H9 (cell line): ENCODE data around the gene SPRYD4. TPM values are rescaled to one million over a fixed set of nuclear protein-coding genes. Genes with fewer than 3 reads are reported as not detected.

ENCODE experiments used
- DNase-seq: peaks from one replicate; pipeline ENCODE4 v3.0.0-alpha.2; 2017
- H2AFZ ChIP-seq: one replicate; pipeline ENCODE4 v1.6.1; 2013; ENCODE audit warnings: mild to moderate bottlenecking, low read length, control low read depth, moderate library complexity
- H2AK5ac ChIP-seq: 2 replicates; pipeline ENCODE4 v1.6.1; 2013; ENCODE audit warnings: low read length, control low read depth, mixed read lengths; ENCODE audit not compliant: insufficient read length
- H2BK120ac ChIP-seq: one replicate; pipeline ENCODE4 v1.6.1; 2013; ENCODE audit warnings: low read depth, mild to moderate bottlenecking, low read length, control low read depth, inconsistent platforms; ENCODE audit not compliant: poor library complexity, severe bottlenecking
- H2BK12ac ChIP-seq: 2 replicates; pipeline ENCODE4 v1.6.1; 2013; ENCODE audit warnings: low read length, control low read depth, mixed read lengths, low read depth; ENCODE audit not compliant: insufficient read length
- H2BK15ac ChIP-seq: 2 replicates; pipeline ENCODE4 v1.6.1; 2013; ENCODE audit warnings: low read depth, low read length, control low read depth
- H2BK20ac ChIP-seq: one replicate; pipeline ENCODE4 v1.6.1; 2013; ENCODE audit warnings: low read depth, mild to moderate bottlenecking, low read length, control low read depth, inconsistent platforms; ENCODE audit not compliant: poor library complexity, severe bottlenecking
- H2BK5ac ChIP-seq: 2 replicates; pipeline ENCODE4 v1.6.1; 2013; ENCODE audit warnings: low read length, control low read depth, mixed read lengths; ENCODE audit not compliant: insufficient read length
- H3K14ac ChIP-seq: 2 replicates; pipeline ENCODE4 v1.6.1; 2013; ENCODE audit warnings: low read length, control low read depth; ENCODE audit not compliant: insufficient read depth
- H3K18ac ChIP-seq: 2 replicates; pipeline ENCODE4 v1.6.1; 2013; ENCODE audit warnings: low read depth, mild to moderate bottlenecking, mixed read lengths, low read length, control low read depth; ENCODE audit not compliant: insufficient read length
- H3K23ac ChIP-seq: 2 replicates; pipeline ENCODE4 v1.6.1; 2013; ENCODE audit warnings: low read length, control low read depth, mixed read lengths, low read depth; ENCODE audit not compliant: insufficient read length
- H3K23me2 ChIP-seq: 2 replicates; pipeline ENCODE4 v1.6.1; 2013; ENCODE audit warnings: low read depth, mild to moderate bottlenecking, mixed read lengths, low read length, control low read depth; ENCODE audit not compliant: insufficient read length, poor library complexity, severe bottlenecking
- H3K27ac ChIP-seq: 2 replicates; pipeline ENCODE4 v1.5.1; 2013; ENCODE audit warnings: low read length, control low read depth, mixed read lengths, low read depth; ENCODE audit not compliant: insufficient read length
- H3K27me3 ChIP-seq: 2 replicates; pipeline ENCODE4 v1.6.1; 2013; ENCODE audit warnings: low read length, control low read depth, inconsistent platforms; ENCODE audit not compliant: insufficient read depth
- H3K4ac ChIP-seq: 2 replicates; pipeline ENCODE4 v1.6.1; 2013; ENCODE audit warnings: low read depth, mild to moderate bottlenecking, control low read depth, inconsistent platforms, low read length, moderate library complexity
- H3K4me1 ChIP-seq: 2 replicates; pipeline ENCODE4 v1.6.1; 2013; ENCODE audit warnings: low read length, control low read depth, inconsistent platforms; ENCODE audit not compliant: insufficient read depth
- H3K4me2 ChIP-seq: 2 replicates; pipeline ENCODE4 v1.6.1; 2013; ENCODE audit warnings: low read length, control low read depth, mixed read lengths; ENCODE audit not compliant: insufficient read length, insufficient read depth
- H3K56ac ChIP-seq: 2 replicates; pipeline ENCODE4 v1.6.1; 2013; ENCODE audit warnings: low read depth, mild to moderate bottlenecking, mixed read lengths, low read length, control low read depth; ENCODE audit not compliant: insufficient read length
- H3K79me1 ChIP-seq: 2 replicates; pipeline ENCODE4 v1.6.1; 2013; ENCODE audit warnings: low read depth, mild to moderate bottlenecking, moderate library complexity, low read length, control low read depth, inconsistent platforms; ENCODE audit not compliant: insufficient read depth, poor library complexity, severe bottlenecking
- H3K79me2 ChIP-seq: 2 replicates; pipeline ENCODE4 v1.6.1; 2013; ENCODE audit warnings: low read length, control low read depth, inconsistent platforms; ENCODE audit not compliant: insufficient read depth
- H3K9ac ChIP-seq: 2 replicates; pipeline ENCODE4 v1.6.1; 2013; ENCODE audit warnings: low read length, control low read depth, mixed read lengths; ENCODE audit not compliant: insufficient read length; ENCODE audit errors: extremely low read depth
- H3K9me3 ChIP-seq: one replicate; pipeline ENCODE4 v1.6.1; 2013; ENCODE audit warnings: low read depth, low read length, inconsistent platforms; ENCODE audit not compliant: control insufficient read depth
- H3T11ph ChIP-seq: one replicate; pipeline ENCODE4 v1.6.1; 2013; ENCODE audit warnings: mild to moderate bottlenecking, low read length, control low read depth, inconsistent platforms
- H4K20me1 ChIP-seq: one replicate; pipeline ENCODE4 v1.6.1; 2013; ENCODE audit not compliant: control insufficient read depth, insufficient read length, insufficient read depth
- H4K5ac ChIP-seq: 2 replicates; pipeline ENCODE4 v1.6.1; 2013; ENCODE audit warnings: low read depth, mild to moderate bottlenecking, mixed read lengths, low read length, control low read depth; ENCODE audit not compliant: insufficient read length
- H4K8ac ChIP-seq: replicated peaks from 2 replicates; pipeline ENCODE4 v1.6.1; 2013; ENCODE audit warnings: low read length, control low read depth, mixed read lengths, low read depth; ENCODE audit not compliant: insufficient read length
- H4K91ac ChIP-seq: 2 replicates; pipeline ENCODE4 v1.6.1; 2013; ENCODE audit warnings: low read depth, mild to moderate bottlenecking, moderate library complexity, mixed read lengths, low read length, control low read depth; ENCODE audit not compliant: insufficient read length
- H3K27ac Mint-ChIP-seq, 3 experiments: 2 replicates in 2 of 3; 3 replicates in 1 of 3; pipeline ENCODE4 v1.8.0; 2020 to 2021; ENCODE audit warnings: mixed read lengths in 3 of 3, mild to moderate bottlenecking in 1 of 3, moderate library complexity in 1 of 3
- H3K27me3 Mint-ChIP-seq: 2 replicates; pipeline ENCODE4 v1.8.0; 2021; ENCODE audit warnings: low read depth, mild to moderate bottlenecking, moderate library complexity, mixed read lengths
- H3K36me3 Mint-ChIP-seq, 3 experiments: 2 replicates in 2 of 3; 3 replicates in 1 of 3; pipeline ENCODE4 v1.8.0; 2020 to 2021; ENCODE audit warnings: low read depth in 3 of 3, mixed read lengths in 3 of 3; ENCODE audit not compliant: insufficient read depth in 1 of 3
- H3K4me1 Mint-ChIP-seq, 2 experiments: 2 replicates each; pipeline ENCODE4 v1.8.0; 2020; ENCODE audit warnings: mixed read lengths in 2 of 2
- H3K4me3 Mint-ChIP-seq, 2 experiments: 2 replicates in 1 of 2; 3 replicates in 1 of 2; pipeline ENCODE4 v1.8.0; 2020 to 2021; ENCODE audit warnings: mild to moderate bottlenecking in 2 of 2, mixed read lengths in 2 of 2, moderate library complexity in 1 of 2
- H3K9me3 Mint-ChIP-seq, 2 experiments: 2 replicates in 1 of 2; 3 replicates in 1 of 2; pipeline ENCODE4 v1.8.0; 2020; ENCODE audit warnings: mild to moderate bottlenecking in 2 of 2, mixed read lengths in 2 of 2, moderate library complexity in 1 of 2
- WGBS: extraction: QIAGEN DNeasy Blood & Tissue Kit; methylation state at CpG from one replicate; pipeline ENCODE4 v1.1.7; 2013; ENCODE audit warnings: missing lambda C conversion rate, low lambda C conversion rate, mixed read lengths; ENCODE audit not compliant: insufficient read length; ENCODE audit errors: extremely low coverage; 5-methylcytosine and 5-hydroxymethylcytosine counted together
- total RNA-seq: library from RNA; stranded (reverse); gene quantifications from 2 replicates; pipeline ENCODE4 v1.2.1, GENCODE V29; 2021
- TF ChIP-seq, protein P1 (sequence below): fragments of 200-600 bp; sonication (generic); conservative IDR thresholded peaks from 3 replicates; pipeline ENCODE4 v1.8.0; 2021; ENCODE audit warnings: antibody characterized with exemption, mild to moderate bottlenecking

The SPRYD4 gene
- total RNA-seq, 1 experiment from 2014 or later = 4.9 TPM

DNA sequence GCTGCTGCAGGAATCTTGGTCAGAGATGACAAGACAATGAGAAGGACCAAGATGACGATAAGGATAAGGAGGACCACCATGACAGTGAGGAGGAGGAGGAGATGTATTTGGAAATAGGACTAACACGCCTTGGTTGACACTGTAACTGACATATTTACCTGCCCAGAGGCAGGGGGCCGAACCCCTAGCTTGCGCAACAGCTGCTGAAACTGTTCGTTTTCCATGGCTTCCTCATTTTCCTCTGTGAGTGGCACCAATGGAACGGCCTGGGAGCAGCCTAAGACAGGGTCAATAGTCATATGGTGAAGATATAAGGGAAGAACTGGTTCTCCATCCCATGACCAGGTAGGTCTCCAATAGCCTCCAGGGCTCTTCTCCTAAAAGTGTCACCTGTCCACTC, 48.0 kb upstream of the SPRYD4 start:
- no peak overlapping the region for H2BK12ac ChIP-seq
- no peaks in the 10 kb centered on the region for H3K79me2 ChIP-seq
- Mint-ChIP-seq H3K27ac (no peak overlapping the region), H3K4me1 (no peaks in the 10 kb centered on the region), H3K4me3 (no peak overlapping the region), H3K36me3 (peaks cover 46 to 92% (median 78%) of the 10 kb centered on the region in 3 experiments; a peak in 6 of 7 replicates), H3K9me3 (no peaks in the 10 kb centered on the region), H3K27me3 (no peaks in the 10 kb centered on the region)
- H3K23me2 ChIP-seq = no peaks in the 10 kb centered on the region
- no peak overlapping the region for H4K5ac ChIP-seq
- no peak overlapping the region for H3K4me2 ChIP-seq
- H4K8ac ChIP-seq = no peak overlapping the region
- no peaks in the 10 kb centered on the region for H3K9me3 ChIP-seq
- no peak overlapping the region for H2BK120ac ChIP-seq
- no CpG with 5 or more reads among the region's 6 CpGs for WGBS
- DNase-seq = no peak
- no peaks in the 10 kb centered on the region for H3K27me3 ChIP-seq
- H3K56ac ChIP-seq = no peak overlapping the region
- no peak overlapping the region for H3K9ac ChIP-seq
- no peak overlapping the region for H3K27ac ChIP-seq
- no peak overlapping the region for H2AK5ac ChIP-seq
- H3K18ac ChIP-seq = no peak overlapping the region
- no peaks in the 10 kb centered on the region for H4K20me1 ChIP-seq
- no peak overlapping the region for H3K14ac ChIP-seq
- no peak overlapping the region for H2BK20ac ChIP-seq
- no peak overlapping the region for H2BK5ac ChIP-seq
- no peak overlapping the region for H2AFZ ChIP-seq
- H3K4ac ChIP-seq = no peak overlapping the region
- H3K79me1 ChIP-seq = no peaks in the 10 kb centered on the region
- H4K91ac ChIP-seq = no peak overlapping the region
- no peak overlapping the region for H2BK15ac ChIP-seq
- no peaks in the 10 kb centered on the region for H3K4me1 ChIP-seq
- no peak overlapping the region for H3T11ph ChIP-seq
- TF ChIP-seq, protein P1, sequence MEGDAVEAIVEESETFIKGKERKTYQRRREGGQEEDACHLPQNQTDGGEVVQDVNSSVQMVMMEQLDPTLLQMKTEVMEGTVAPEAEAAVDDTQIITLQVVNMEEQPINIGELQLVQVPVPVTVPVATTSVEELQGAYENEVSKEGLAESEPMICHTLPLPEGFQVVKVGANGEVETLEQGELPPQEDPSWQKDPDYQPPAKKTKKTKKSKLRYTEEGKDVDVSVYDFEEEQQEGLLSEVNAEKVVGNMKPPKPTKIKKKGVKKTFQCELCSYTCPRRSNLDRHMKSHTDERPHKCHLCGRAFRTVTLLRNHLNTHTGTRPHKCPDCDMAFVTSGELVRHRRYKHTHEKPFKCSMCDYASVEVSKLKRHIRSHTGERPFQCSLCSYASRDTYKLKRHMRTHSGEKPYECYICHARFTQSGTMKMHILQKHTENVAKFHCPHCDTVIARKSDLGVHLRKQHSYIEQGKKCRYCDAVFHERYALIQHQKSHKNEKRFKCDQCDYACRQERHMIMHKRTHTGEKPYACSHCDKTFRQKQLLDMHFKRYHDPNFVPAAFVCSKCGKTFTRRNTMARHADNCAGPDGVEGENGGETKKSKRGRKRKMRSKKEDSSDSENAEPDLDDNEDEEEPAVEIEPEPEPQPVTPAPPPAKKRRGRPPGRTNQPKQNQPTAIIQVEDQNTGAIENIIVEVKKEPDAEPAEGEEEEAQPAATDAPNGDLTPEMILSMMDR = no peak
- H3K23ac ChIP-seq = no peak overlapping the region
